A549 (cell line): Measurements from ENCODE around the gene POLR2C. TPM values are rescaled to one million over a fixed set of nuclear protein-coding genes. Genes with fewer than 3 reads are reported as not detected.
"Not testable (repeated sequence)": the region's sequence is repeated elsewhere in the genome, so short reads cannot be mapped to it uniquely, and the experiment has no call there.

ENCODE experiments used
- ATAC-seq, 2 experiments: fragments of 200-7000 bp in 1 of 2; fragments of >200 bp in 1 of 2; cut with Nextera tagmentation in 1 of 2; cut with Tn5 transposase in 1 of 2; 3 replicates each; pipeline versions ENCODE4 v1.8.0 to v1.9.1; 2018 to 2020; ENCODE audit warnings: mild to moderate bottlenecking in 1 of 2, moderate library complexity in 1 of 2
- CTCF ChIA-PET: fragments of 300-600 bp; sonication (Branson Sonifier 250); formaldehyde crosslinking; extraction: SDS; loops from one replicate; lab custom pipeline; 2021; ENCODE audit warnings: antibody characterized with exemption, inconsistent platforms; lab: Yijun Ruan, JAX
- POLR2A ChIA-PET: fragments of 350-600 bp; formaldehyde crosslinking; extraction: SDS; loops from one replicate; lab custom pipeline; 2021; ENCODE audit warnings: antibody characterized with exemption, inconsistent platforms; lab: Yijun Ruan, JAX
- DNase-seq, 2 experiments: peaks; one replicate each; pipeline versions ENCODE4 v3.0.0 to v3.0.0-alpha.2; 2011 to 2016; ENCODE audit warnings: low read depth in 1 of 2, low spot score in 1 of 2
- FAIRE-seq: peaks from 2 replicates; lab custom pipeline; 2011; peaks lifted over from hg19 to GRCh38; lab: Jason Lieb, UNC
- H3K27ac ChIP-seq, 2 experiments: fragments of >200 bp; sonication (Bioruptor Twin); formaldehyde crosslinking; 3 replicates each; pipeline ENCODE4 v1.5.1; 2016 to 2017
- H3K4me1 ChIP-seq: fragments of >200 bp; sonication (Bioruptor Twin); formaldehyde crosslinking; 3 replicates; pipeline ENCODE4 v1.6.1; 2016
- H3K4me2 ChIP-seq: fragments of >200 bp; sonication (Bioruptor Twin); formaldehyde crosslinking; 3 replicates; pipeline ENCODE4 v1.6.1; 2016
- H3K4me3 ChIP-seq: fragments of >200 bp; sonication (Bioruptor Twin); formaldehyde crosslinking; 3 replicates; pipeline ENCODE4 v1.5.1; 2016
- H3K9me3 ChIP-seq: fragments of >200 bp; sonication (Bioruptor Twin); formaldehyde crosslinking; 3 replicates; pipeline ENCODE4 v1.6.1; 2016
- ATOH8 ChIP-seq: fragments of 250-450 bp; sonication (Bioruptor Pico); IDR thresholded peaks from 2 replicates; pipeline ENCODE4 v1.5.0; 2020; ENCODE audit warnings: low read depth, mild to moderate bottlenecking, moderate library complexity
- BCL3 ChIP-seq: fragments of >200 bp; sonication (Bioruptor Twin); formaldehyde crosslinking; IDR thresholded peaks from 3 replicates; pipeline ENCODE4 v1.6.1; 2016
- BHLHE40 ChIP-seq: IDR thresholded peaks from 2 replicates; pipeline ENCODE4 v1.6.1; 2012; ENCODE audit warnings: low read depth, low read length, inconsistent platforms
- CHD2 ChIP-seq: fragments of 150-350 bp; IDR thresholded peaks from 2 replicates; pipeline ENCODE4 v1.6.1; 2014; ENCODE audit warnings: low read length; ENCODE audit not compliant: partially characterized antibody
- CHD4 ChIP-seq: fragments of 200-600 bp; sonication (generic); IDR thresholded peaks from 2 replicates; pipeline ENCODE4 v1.6.1; 2016; ENCODE audit warnings: antibody characterized with exemption, mild to moderate bottlenecking, borderline replicate concordance
- CTCF ChIP-seq: fragments of >200 bp; sonication (Bioruptor Twin); formaldehyde crosslinking; IDR thresholded peaks from 3 replicates; pipeline ENCODE4 v1.5.1; 2016
- EHF ChIP-seq: fragments of 250-450 bp; sonication (Bioruptor Pico); IDR thresholded peaks from 2 replicates; pipeline ENCODE4 v1.5.0; 2020; ENCODE audit warnings: mild to moderate bottlenecking
- EHMT2 ChIP-seq: fragments of 200-600 bp; sonication (generic); IDR thresholded peaks from 2 replicates; pipeline ENCODE4 v1.6.1; 2016; ENCODE audit warnings: antibody characterized with exemption, low read depth, mild to moderate bottlenecking, moderate library complexity
- HES2 ChIP-seq: fragments of >200 bp; sonication (Bioruptor Twin); formaldehyde crosslinking; IDR thresholded peaks from 2 replicates; pipeline ENCODE4 v1.6.1; 2016
- JUN ChIP-seq, 2 experiments: fragments of >200 bp; sonication (Bioruptor Twin); formaldehyde crosslinking; IDR thresholded peaks; 2 replicates in 1 of 2; 3 replicates in 1 of 2; pipeline ENCODE4 v1.6.1; 2016 to 2017
- JUNB ChIP-seq: fragments of >200 bp; sonication (Bioruptor Twin); formaldehyde crosslinking; IDR thresholded peaks from 2 replicates; pipeline ENCODE4 v1.6.1; 2016
- KDM1A ChIP-seq: fragments of 200-600 bp; sonication (generic); IDR thresholded peaks from 2 replicates; pipeline ENCODE4 v1.6.1; 2016; ENCODE audit warnings: low read depth, mild to moderate bottlenecking
- MAFK ChIP-seq: fragments of 450-650 bp; IDR thresholded peaks from 2 replicates; pipeline ENCODE4 v1.6.1; 2014; ENCODE audit not compliant: partially characterized antibody
- MAX ChIP-seq: IDR thresholded peaks from 2 replicates; pipeline ENCODE4 v1.6.1; 2012
- MYC ChIP-seq: IDR thresholded peaks from 2 replicates; pipeline ENCODE4 v1.6.1; 2012; ENCODE audit warnings: mild to moderate bottlenecking, inconsistent platforms, low read length, improper control_type of control experiment, borderline replicate concordance
- NFE2L2 ChIP-seq: fragments of 150-350 bp; conservative IDR thresholded peaks from 2 replicates; pipeline ENCODE4 v1.6.1; 2014; ENCODE audit warnings: low read length
- POLR2AphosphoS2 ChIP-seq: conservative IDR thresholded peaks from 2 replicates; pipeline ENCODE4 v1.6.1; 2012; ENCODE audit warnings: low read length, improper control_type of control experiment, inconsistent platforms
- RAD21 ChIP-seq, 2 experiments: fragments of >200 bp in 1 of 2; sonication (Bioruptor Twin) in 1 of 2; formaldehyde crosslinking in 1 of 2; IDR thresholded peaks in 1 of 2; conservative IDR thresholded peaks in 1 of 2; 2 replicates in 1 of 2; 3 replicates in 1 of 2; pipeline ENCODE4 v1.6.1; 2012 to 2018; ENCODE audit warnings: inconsistent platforms in 1 of 2
- RARB ChIP-seq: fragments of 250-450 bp; sonication (Bioruptor Pico); IDR thresholded peaks from 2 replicates; pipeline ENCODE4 v1.8.0; 2021; ENCODE audit warnings: mild to moderate bottlenecking, moderate library complexity
- SREBF2 ChIP-seq: fragments of 450-650 bp; IDR thresholded peaks from 2 replicates; pipeline ENCODE4 v1.6.1; 2014; ENCODE audit warnings: mild to moderate bottlenecking, moderate library complexity
- TFCP2L1 ChIP-seq: fragments of 250-450 bp; sonication (Bioruptor Pico); IDR thresholded peaks from 2 replicates; pipeline ENCODE4 v1.5.0; 2021; ENCODE audit warnings: mild to moderate bottlenecking
- TP53 ChIP-seq: fragments of 250-450 bp; sonication (Bioruptor Pico); IDR thresholded peaks from 2 replicates; pipeline ENCODE4 v1.5.0; 2021; ENCODE audit warnings: mild to moderate bottlenecking, moderate library complexity
- USF2 ChIP-seq: fragments of 450-650 bp; IDR thresholded peaks from 2 replicates; pipeline ENCODE4 v1.6.1; 2014; ENCODE audit warnings: antibody characterized with exemption
- ZNF302 ChIP-seq: fragments of 250-450 bp; sonication (Bioruptor Pico); IDR thresholded peaks from 2 replicates; pipeline ENCODE4 v1.9.0; 2021; ENCODE audit warnings: inconsistent platforms, mild to moderate bottlenecking, moderate library complexity
- ZSCAN20 ChIP-seq: fragments of 250-450 bp; sonication (Bioruptor Pico); IDR thresholded peaks from 2 replicates; pipeline ENCODE4 v1.8.0; 2022; ENCODE audit warnings: mild to moderate bottlenecking, moderate library complexity
- WGBS: methylation state at CpG from one replicate; pipeline ENCODE4 v1.1.6; 2017; ENCODE audit errors: missing lambda C conversion rate; 5-methylcytosine and 5-hydroxymethylcytosine counted together
- polyA plus RNA-seq, 4 experiments: library from polyadenylated mRNA; depleted of rRNA in 3 of 4; stranded (reverse); fragments of >200 nt; fragmentation: RNase III in 1 of 4; extraction: RNeasy Plus Mini Kit Qiagen cat#74134 plus additional on column Dnase treatment in 1 of 4; gene quantifications; 2 replicates in 3 of 4; 3 replicates in 1 of 4; pipeline ENCODE4 v1.2.3, GENCODE V29; 2011 to 2017

The POLR2C gene
- polyA plus RNA-seq, 2 of the 4 experiments (the other 2 are of a cell fraction), result 148 to 229 TPM

GRCh38 chr16:57497121-57497520 is 34.6 kb downstream of the POLR2C start (continued):
- TF ChIP-seq POLR2AphosphoS2, result no peak
- TF ChIP-seq RARB, result no peak
- no peak for TF ChIP-seq ZNF302 (CRISPR knock-in tag)
- TF ChIP-seq BHLHE40, result no peak
- no peak for TF ChIP-seq SREBF2
- no peak for TF ChIP-seq TP53 (CRISPR knock-in tag)

GRCh38 chr16:57498031-57498430 is 35.6 kb downstream of the POLR2C start:
- no peak for FAIRE-seq
- no peak for DNase-seq
- Histone ChIP-seq H3K27ac (no peak overlapping the region), H3K4me2 (no peak overlapping the region), H3K4me1 (peaks cover 5% of the 10 kb centered on the region; the same call in 1 of the 3 replicates), H3K4me3 (no peak overlapping the region), H3K9me3 (no peaks in the 10 kb centered on the region)
- TF ChIP-seq RARB (no peak), ATOH8 (CRISPR knock-in tag) (no peak), KDM1A (no peak), MAFK (no peak), RAD21 (conservative IDR thresholded peaks at IDR 0.05 in 1 of 2, IDR thresholded peaks at IDR 0.05 in 1 of 2) (no peak), JUN (IDR thresholded peaks at IDR 0.05) (no peak), CTCF (no peak), ZNF302 (CRISPR knock-in tag) (no peak), CHD4 (no peak), TP53 (CRISPR knock-in tag) (no peak), USF2 (no peak), NFE2L2 (no peak), EHF (CRISPR knock-in tag) (no peak)
- ChIA-PET CTCF (interaction anchor here (0.6 to 22.0 kb wide), 2 partner anchors 24 to 150 kb away, joined by 5 to 194 read pairs; no protein-coding TSS in a partner anchor), POLR2A (no interaction called here)
- 67% methylated on average over 4 of the region's 4 CpGs for WGBS
- ATAC-seq, result no peak

GRCh38 chr16:57499941-57500340 is 37.5 kb downstream of the POLR2C start:
- H3K4me1 ChIP-seq, H3K27ac ChIP-seq, ATAC-seq, POLR2A ChIA-PET, H3K4me2 ChIP-seq, H3K9me3 ChIP-seq, FAIRE-seq, DNase-seq, H3K4me3 ChIP-seq: not testable (repeated sequence)
- CTCF ChIA-PET, result interaction anchor here (1.0 to 22.0 kb wide), 4 partner anchors 10 to 82 kb away, joined by 3 to 194 read pairs (median 8); partner anchors contain the start of gene POLR2C
- 93% methylated on average over 11 of the region's 11 CpGs for WGBS

GRCh38 chr16:57500578-57501111 is 38.2 kb downstream of the POLR2C start:
- peak overlapping the region in 1 of 2 experiments; percentile 39; a peak in 3 of 6 replicates for H3K27ac ChIP-seq
- H3K4me3 ChIP-seq, result no peak overlapping the region
- FAIRE-seq (no peak), ATAC-seq (no peak), DNase-seq (no peak)
- WGBS, result 83% methylated on average over 9 of the region's 9 CpGs
- H3K4me2 ChIP-seq, result no peak overlapping the region
- peaks cover 5% of the 10 kb centered on the region; the same call in 1 of the 3 replicates for H3K4me1 ChIP-seq
- no peaks in the 10 kb centered on the region for H3K9me3 ChIP-seq
- ChIA-PET CTCF (interaction anchor here (1.0 to 22.0 kb wide), 4 partner anchors 9 to 82 kb away, joined by 3 to 194 read pairs (median 8); partner anchors contain the start of gene POLR2C), POLR2A (no interaction called here)
- no peak for TF ChIP-seq TFCP2L1 (CRISPR knock-in tag)
- TF ChIP-seq CHD2, result no peak
- no peak for TF ChIP-seq HES2
- TF ChIP-seq ZSCAN20 (CRISPR knock-in tag), result no peak
- no peak for TF ChIP-seq JUNB
- no peak for TF ChIP-seq BCL3
- no peak for TF ChIP-seq MYC
- TF ChIP-seq EHMT2, result no peak
- no peak for TF ChIP-seq MAX
- TF ChIP-seq ATOH8 (CRISPR knock-in tag), result no peak
